OCI-LY3 (cell line): ENCODE results near the gene LTV1.

Experiments used
- H2AFZ ChIP-seq: fragments of 200-600, 300-600 bp; shearing (Covaris generic); 2 replicates; pipeline ENCODE4 v1.6.0; 2014; ENCODE audit warnings: antibody characterized with exemption, low read depth, low read length
- H3K27ac ChIP-seq: fragments of 200-600, 300-600 bp; sonication (generic); 2 replicates; pipeline ENCODE4 v1.5.1; 2014; ENCODE audit warnings: mild to moderate bottlenecking, low read length, moderate library complexity, mixed read lengths
- H3K27me3 ChIP-seq: fragments of 200-600, 300-600 bp; sonication (generic); 2 replicates; pipeline ENCODE4 v1.6.1; 2014; ENCODE audit warnings: low read depth, low read length, mixed read lengths
- H3K36me3 ChIP-seq: fragments of 200-600, 300-600 bp; sonication (generic); replicated peaks from 2 replicates; pipeline ENCODE3; 2014; ENCODE audit warnings: low read depth, low read length, mixed read lengths
- H3K4me1 ChIP-seq: fragments of 300-600, 200-600 bp; sonication (generic); 2 replicates; pipeline ENCODE4 v1.6.1; 2014; ENCODE audit warnings: low read length, mixed read lengths
- H3K4me2 ChIP-seq: fragments of 200-600, 300-600 bp; sonication (generic); 2 replicates; pipeline ENCODE4 v1.6.1; 2014; ENCODE audit warnings: low read length, mixed read lengths
- H3K4me3 ChIP-seq: fragments of 300-600, 200-600 bp; sonication (generic); 2 replicates; pipeline ENCODE4 v1.5.1; 2014; ENCODE audit warnings: antibody characterized with exemption, mild to moderate bottlenecking, low read length, moderate library complexity
- H3K79me2 ChIP-seq: fragments of 300-600, 200-600 bp; shearing (Covaris generic); 2 replicates; pipeline ENCODE4 v1.6.1; 2014; ENCODE audit warnings: mild to moderate bottlenecking, low read length, mixed read lengths
- H3K9ac ChIP-seq: fragments of 300-600, 200-600 bp; shearing (Covaris generic); 2 replicates; pipeline ENCODE4 v1.6.0; 2014; ENCODE audit warnings: mild to moderate bottlenecking, low read length, moderate library complexity
- H3K9me3 ChIP-seq: fragments of 200-600, 300-600 bp; shearing (Covaris generic); 2 replicates; pipeline ENCODE4 v1.6.1; 2014; ENCODE audit warnings: low read length, mixed read lengths; ENCODE audit not compliant: insufficient read depth
- H4K20me1 ChIP-seq: fragments of 200-600, 300-600 bp; sonication (generic); 2 replicates; pipeline ENCODE4 v1.6.1; 2016; ENCODE audit warnings: low read length, mixed read lengths; ENCODE audit not compliant: insufficient read depth
- CTCF ChIP-seq: fragments of 200-600, 300-600 bp; sonication (generic); IDR thresholded peaks from 2 replicates; pipeline ENCODE4 v1.5.1; 2014; ENCODE audit warnings: antibody characterized with exemption, low read length, low read depth
- EZH2phosphoT487 ChIP-seq: fragments of 200-600 bp; shearing (Covaris generic); IDR thresholded peaks from 2 replicates; pipeline ENCODE4 v1.6.1; 2018; ENCODE audit warnings: antibody characterized with exemption, mixed run types, low read depth

LTV1 gene

DNA sequence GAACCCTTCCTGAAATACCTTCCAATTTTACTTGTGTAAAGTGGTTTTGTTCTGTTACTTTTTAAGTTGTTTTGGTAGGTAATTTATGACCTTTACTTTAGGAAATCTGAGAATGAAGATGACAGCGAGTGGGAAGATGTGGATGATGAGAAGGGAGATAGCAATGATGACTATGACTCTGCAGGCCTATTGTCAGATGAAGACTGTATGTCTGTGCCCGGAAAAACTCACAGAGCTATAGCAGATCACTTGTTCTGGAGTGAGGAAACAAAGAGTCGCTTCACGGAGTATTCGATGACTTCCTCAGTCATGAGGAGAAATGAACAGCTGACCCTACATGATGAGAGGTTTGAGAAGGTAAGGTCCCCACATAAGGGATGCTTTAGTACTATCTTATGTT lies 14.5 kb downstream of the LTV1 start:
- Histone ChIP-seq H3K4me2 (no peak overlapping the region), H3K27me3 (no peaks in the 10 kb centered on the region), H3K79me2 (peaks cover 4% of the 10 kb centered on the region; the same call in 1 of the 2 replicates), H4K20me1 (no peaks in the 10 kb centered on the region), H3K36me3 (peaks cover 37% of the 10 kb centered on the region), H3K9ac (no peak overlapping the region), H3K27ac (no peak overlapping the region), H3K4me3 (no peak overlapping the region), H3K9me3 (no peaks in the 10 kb centered on the region), H3K4me1 (peaks cover 1% of the 10 kb centered on the region; the same call in 1 of the 2 replicates), H2AFZ (no peak overlapping the region)
- TF ChIP-seq EZH2phosphoT487 (no peak), CTCF (no peak)

GRCh38 chr6:143859891-143860660 lies 16.9 kb downstream of the LTV1 start:
- Histone ChIP-seq H3K27ac (no peak overlapping the region), H2AFZ (no peak overlapping the region), H3K79me2 (0 out of 2 replicates have a peak, but pooled peaks cover 2% of the 10 kb centered on the region), H3K9ac (no peak overlapping the region), H3K4me1 (peaks cover 9% of the 10 kb centered on the region), H3K4me2 (no peak overlapping the region), H4K20me1 (no peaks in the 10 kb centered on the region), H3K4me3 (no peak overlapping the region), H3K27me3 (no peaks in the 10 kb centered on the region), H3K36me3 (peaks cover 50% of the 10 kb centered on the region), H3K9me3 (no peaks in the 10 kb centered on the region)
- TF ChIP-seq CTCF (no peak), EZH2phosphoT487 (no peak)

DNA sequence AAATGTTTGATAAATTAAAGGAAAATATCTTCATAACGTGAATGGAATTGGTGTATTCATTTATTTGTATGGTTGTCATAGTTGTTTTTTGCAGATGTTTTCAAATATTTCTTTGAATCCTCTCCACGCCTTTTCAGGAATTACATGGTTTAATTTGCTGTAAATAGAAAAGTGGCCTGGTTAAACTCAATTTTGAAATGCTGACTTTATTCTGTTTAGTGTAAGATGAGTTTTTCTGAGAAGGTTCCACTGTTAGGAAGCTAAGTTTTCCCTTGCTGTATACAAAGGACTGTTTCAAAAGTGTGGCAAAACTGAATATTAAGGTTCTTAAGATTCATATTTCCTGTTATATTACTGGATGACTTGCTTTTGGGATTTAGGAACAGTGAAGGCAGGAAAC lies 20.6 kb downstream of the LTV1 start:
- Histone ChIP-seq H3K4me3 (no peak overlapping the region), H3K79me2 (no peaks in the 10 kb centered on the region), H4K20me1 (no peaks in the 10 kb centered on the region), H3K9me3 (no peaks in the 10 kb centered on the region), H3K9ac (no peak overlapping the region), H3K4me1 (peaks cover 9% of the 10 kb centered on the region), H3K4me2 (no peak overlapping the region), H3K27me3 (no peaks in the 10 kb centered on the region), H3K27ac (no peak overlapping the region), H2AFZ (no peak overlapping the region), H3K36me3 (peaks cover 50% of the 10 kb centered on the region)
- TF ChIP-seq EZH2phosphoT487, result no peak
- TF ChIP-seq CTCF, result no peak

DNA sequence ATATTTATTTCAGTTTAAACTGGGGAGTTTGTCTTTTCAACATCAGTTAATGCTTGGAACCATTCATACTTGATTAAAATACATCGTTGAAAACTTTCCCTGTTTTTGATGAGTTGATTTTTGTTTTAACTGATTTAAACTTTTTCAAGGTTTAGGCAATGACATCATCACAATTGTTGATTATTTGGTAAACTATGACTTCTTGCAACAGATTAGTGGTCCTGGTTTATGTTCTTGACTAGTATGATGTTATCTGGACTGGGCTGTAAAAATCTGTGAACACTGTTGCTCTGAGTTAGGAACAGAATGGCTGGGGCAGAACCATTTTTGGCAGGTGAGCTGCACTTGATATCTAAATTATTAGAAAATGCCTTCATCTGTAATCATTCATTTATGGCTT lies 21.1 kb downstream of the LTV1 start, which contains the start of gene ZC2HC1B:
TSS of gene ZC2HC1B (plus strand) at position 241 of the 400 bp plus-strand sequence. CDS start at position 307, 66 bp downstream.
- peaks cover 9% of the 10 kb centered on the region for H3K4me1 ChIP-seq
- H3K9ac ChIP-seq, result no peak within 1 kb of the TSS
- H3K27me3 ChIP-seq, result no peaks in the 10 kb centered on the region
- TF ChIP-seq EZH2phosphoT487, result no peak
- TF ChIP-seq CTCF, result no peak
- no peaks in the 10 kb centered on the region for H3K9me3 ChIP-seq
- no peak within 1 kb of the TSS for H3K4me3 ChIP-seq
- H3K27ac ChIP-seq, result peak within 1 kb of the TSS; percentile 36
- no peak within 1 kb of the TSS for H2AFZ ChIP-seq
- no peaks in the 10 kb centered on the region for H4K20me1 ChIP-seq
- no peaks in the 10 kb centered on the region for H3K79me2 ChIP-seq
- H3K4me2 ChIP-seq, result no peak within 1 kb of the TSS
- peaks cover 46% of the 10 kb centered on the region for H3K36me3 ChIP-seq
